ENCODE results near the gene RUFY1.

RUFY1 gene

GRCh38 chr5:179599973-179600372 lies 49.6 kb downstream of the RUFY1 start:
- TF ChIP-seq, protein P1, sequence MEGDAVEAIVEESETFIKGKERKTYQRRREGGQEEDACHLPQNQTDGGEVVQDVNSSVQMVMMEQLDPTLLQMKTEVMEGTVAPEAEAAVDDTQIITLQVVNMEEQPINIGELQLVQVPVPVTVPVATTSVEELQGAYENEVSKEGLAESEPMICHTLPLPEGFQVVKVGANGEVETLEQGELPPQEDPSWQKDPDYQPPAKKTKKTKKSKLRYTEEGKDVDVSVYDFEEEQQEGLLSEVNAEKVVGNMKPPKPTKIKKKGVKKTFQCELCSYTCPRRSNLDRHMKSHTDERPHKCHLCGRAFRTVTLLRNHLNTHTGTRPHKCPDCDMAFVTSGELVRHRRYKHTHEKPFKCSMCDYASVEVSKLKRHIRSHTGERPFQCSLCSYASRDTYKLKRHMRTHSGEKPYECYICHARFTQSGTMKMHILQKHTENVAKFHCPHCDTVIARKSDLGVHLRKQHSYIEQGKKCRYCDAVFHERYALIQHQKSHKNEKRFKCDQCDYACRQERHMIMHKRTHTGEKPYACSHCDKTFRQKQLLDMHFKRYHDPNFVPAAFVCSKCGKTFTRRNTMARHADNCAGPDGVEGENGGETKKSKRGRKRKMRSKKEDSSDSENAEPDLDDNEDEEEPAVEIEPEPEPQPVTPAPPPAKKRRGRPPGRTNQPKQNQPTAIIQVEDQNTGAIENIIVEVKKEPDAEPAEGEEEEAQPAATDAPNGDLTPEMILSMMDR (IDR thresholded peaks at IDR 0.05; ENCODE audit: low read depth, low read length): no peak
- H3K4me3 ChIP-seq (ENCODE audit: low read depth, low read length): no peak overlapping the region

GRCh38 chr5:179601871-179602625 lies 51.7 kb downstream of the RUFY1 start:
- TF ChIP-seq, protein P1 (IDR thresholded peaks at IDR 0.05; ENCODE audit: low read depth, low read length): no peak
- H3K4me3 ChIP-seq (ENCODE audit: low read depth, low read length): no peak overlapping the region

GRCh38 chr5:179603308-179603707 lies 53.0 kb downstream of the RUFY1 start:
- TF ChIP-seq, protein P1 (IDR thresholded peaks at IDR 0.05; ENCODE audit: low read depth, low read length): no peak
- H3K4me3 ChIP-seq (ENCODE audit: low read depth, low read length): no peak overlapping the region

DNA sequence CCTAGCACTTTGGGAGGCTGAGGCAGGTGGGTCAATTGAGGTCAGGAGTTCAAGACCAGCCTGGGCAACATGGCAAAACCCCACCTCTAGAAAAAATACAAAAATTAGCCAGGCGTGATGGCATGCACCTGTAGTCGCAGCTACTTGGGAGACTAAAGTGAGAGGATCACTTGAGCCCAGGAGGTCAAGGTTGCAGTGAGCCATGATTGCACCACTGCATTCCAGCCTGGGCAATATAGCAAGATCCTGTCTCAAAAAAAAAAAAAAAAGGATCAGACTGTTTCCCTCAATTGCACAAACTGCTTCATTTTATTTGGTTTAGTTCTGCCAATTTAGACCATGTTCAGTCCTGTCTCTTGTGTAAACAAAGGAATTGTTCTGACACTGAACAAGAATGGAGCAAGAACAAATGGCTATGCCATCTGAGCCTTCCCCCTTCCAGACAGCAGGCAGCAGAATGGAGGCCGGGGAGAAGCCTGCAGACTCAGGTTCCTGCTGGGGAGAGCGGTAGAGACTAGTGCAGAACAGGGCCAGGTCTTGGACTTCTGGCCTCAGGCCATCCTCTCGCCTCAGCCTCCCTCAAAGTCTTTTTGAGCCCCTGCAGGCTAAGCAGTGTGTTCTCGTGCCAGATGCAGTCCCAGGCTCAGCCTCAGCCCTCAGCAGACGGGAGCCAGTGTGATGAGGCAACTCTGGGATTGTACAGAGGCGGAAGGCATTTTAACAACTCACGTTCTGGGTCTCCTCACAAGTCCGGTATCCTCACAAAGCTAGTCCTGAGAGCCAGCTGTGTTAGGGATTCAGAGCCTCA lies 54.9 kb downstream of the RUFY1 start:
- TF ChIP-seq, protein P1 (IDR thresholded peaks at IDR 0.05; ENCODE audit: low read depth, low read length): no peak

DNA sequence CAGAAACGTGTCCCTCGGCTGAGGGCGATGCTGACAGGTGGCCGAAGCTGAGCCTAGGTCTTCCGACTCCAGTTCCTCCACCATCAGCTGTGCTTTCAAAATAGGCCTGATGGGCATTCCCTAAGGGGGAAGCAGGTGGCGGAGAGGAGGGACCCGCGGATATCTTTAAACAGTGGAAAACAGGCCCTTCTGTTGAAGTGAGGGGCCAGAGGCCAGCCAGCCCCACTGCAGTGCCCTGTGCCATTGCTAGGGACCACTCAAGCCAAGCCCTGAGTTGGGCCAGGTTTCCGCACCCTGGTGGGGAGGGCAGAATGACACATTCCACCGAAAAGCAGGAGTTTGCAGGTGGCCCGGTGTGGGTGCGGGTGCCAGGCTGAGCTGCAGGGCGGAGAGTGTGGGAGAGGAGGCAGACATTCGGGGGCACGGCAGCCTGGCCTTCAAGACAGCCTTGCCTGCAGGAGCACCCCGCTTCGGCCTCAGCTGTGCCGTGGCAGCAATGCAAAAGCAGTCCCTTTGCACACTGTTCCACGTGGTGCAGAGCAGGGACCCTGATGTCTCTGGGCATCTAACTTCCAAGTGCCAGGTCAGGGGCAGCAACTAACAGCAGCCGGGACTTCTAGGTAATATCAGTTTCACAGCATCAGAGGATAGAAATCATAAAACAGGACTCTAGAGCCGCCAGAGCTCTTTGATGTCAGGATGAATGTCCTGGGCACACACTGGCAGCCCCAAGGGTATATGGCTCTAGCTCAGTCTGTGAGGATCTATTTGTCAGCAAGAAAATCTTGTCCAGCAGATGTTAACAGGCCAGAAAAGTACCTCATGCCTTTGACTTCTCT lies 55.9 kb downstream of the RUFY1 start:
- TF ChIP-seq, protein P1 (IDR thresholded peaks at IDR 0.05; ENCODE audit: low read depth, low read length): no peak
- H3K4me3 ChIP-seq (ENCODE audit: low read depth, low read length): no peak overlapping the region

More for the DNA sequence above, 54.9 kb downstream of the RUFY1 start:
- H3K4me3 ChIP-seq (ENCODE audit: low read depth, low read length): no peak overlapping the region

GRCh38 chr5:179606910-179607159 lies 56.5 kb downstream of the RUFY1 start:
- no peak overlapping the region for H3K4me3 ChIP-seq (ENCODE audit: low read depth, low read length)
- TF ChIP-seq, protein P1 (IDR thresholded peaks at IDR 0.05; ENCODE audit: low read depth, low read length): no peak

Data from WI38 (cell line).